ENCODE measurements around the gene UBTF.

- no peak for TF ChIP-seq CTCF (IDR thresholded peaks at IDR 0.05)
- no peak for TF ChIP-seq POLR2A (IDR thresholded peaks at IDR 0.05)
Observed at GRCh38 chr17:44206825-44207155, 12.7 kb downstream of the UBTF start.
